K562 (cell line): ENCODE measurements around the gene WASL. TPM values are rescaled to one million over a fixed set of nuclear protein-coding genes. Genes with fewer than 3 reads are reported as not detected.
A peak's percentile ranks its signal among the peaks of the same experiment; 100 is the strongest.

Experiments used
- ATAC-seq: fragments of 200-7000 bp; cut with Tn5 transposase; 3 replicates; pipeline ENCODE4 v1.9.1; 2020; ENCODE audit warnings: moderate library complexity
- BruUV-seq: library from RNA; stranded (reverse); fragments of 400-500 nt; replicated peaks from 2 replicates; lab custom pipeline; 2021; lab: Mats Ljungman, UMichigan
- CTCF ChIA-PET: fragments of 300-600 bp; formaldehyde crosslinking; extraction: SDS; loops from one replicate; lab custom pipeline; 2021; ENCODE audit warnings: low intra/inter-chr PET ratio; lab: Yijun Ruan, JAX
- POLR2A ChIA-PET: fragments of 300-600, 350-650 bp; sonication (Branson Sonifier 250); formaldehyde crosslinking; extraction: SDS; loops from one replicate; lab custom pipeline; 2021; ENCODE audit warnings: antibody characterized with exemption, inconsistent platforms; lab: Yijun Ruan, JAX
- DNase-seq, 4 experiments: peaks; one replicate each; pipeline versions ENCODE4 v3.0.0 to v3.0.0-alpha.2; 2011 to 2018; ENCODE audit warnings: low spot score in 3 of 4, mixed read lengths in 3 of 4; ENCODE audit errors: extremely low read depth in 1 of 4
- FAIRE-seq: peaks from 2 replicates; lab custom pipeline; 2011; peaks lifted over from hg19 to GRCh38; lab: Jason Lieb, UNC
- H2AFZ ChIP-seq: 2 replicates; pipeline ENCODE4 v1.6.0; 2011; ENCODE audit warnings: low read depth, low read length, control low read depth, inconsistent platforms
- H3K27ac ChIP-seq: fragments of 200-600 bp; 3 replicates; pipeline ENCODE4 v1.8.0; 2011; ENCODE audit warnings: low read depth, mild to moderate bottlenecking, control low read depth, inconsistent platforms, low read length, moderate library complexity, mixed read lengths; ENCODE audit errors: extremely low read depth
- H3K27me3 ChIP-seq, 2 experiments: fragments of 300-600 bp in 1 of 2; 2 replicates in 1 of 2; 3 replicates in 1 of 2; pipeline versions ENCODE4 v1.6.0 to v1.8.0; 2011; ENCODE audit warnings: inconsistent platforms in 2 of 2, low read length in 2 of 2, mild to moderate bottlenecking in 1 of 2, mixed read lengths in 1 of 2, moderate library complexity in 1 of 2; ENCODE audit not compliant: control insufficient read depth in 2 of 2, insufficient read depth in 2 of 2
- H3K36me3 ChIP-seq: fragments of 300-600 bp; 3 replicates; pipeline ENCODE4 v1.8.0; 2011; ENCODE audit warnings: mild to moderate bottlenecking, low read length, inconsistent platforms; ENCODE audit not compliant: control insufficient read depth, insufficient read depth
- H3K4me1 ChIP-seq, 2 experiments: fragments of 200-600 bp in 1 of 2; replicated peaks in 1 of 2; 2 replicates in 1 of 2; 3 replicates in 1 of 2; pipeline versions ENCODE4 v1.5.1 to v1.8.0; 2011; ENCODE audit warnings: inconsistent platforms in 2 of 2, low read length in 2 of 2, mild to moderate bottlenecking in 1 of 2, mixed read lengths in 1 of 2, moderate library complexity in 1 of 2; ENCODE audit not compliant: control insufficient read depth in 2 of 2, insufficient read depth in 2 of 2
- H3K4me2 ChIP-seq: 2 replicates; pipeline ENCODE4 v1.6.1; 2011; ENCODE audit warnings: low read length, control low read depth, inconsistent platforms, mixed read lengths; ENCODE audit not compliant: insufficient read depth
- H3K4me3 ChIP-seq: fragments of 200-600 bp; sonication (generic), shearing (Covaris generic); 2 replicates; pipeline ENCODE4 v1.5.1; 2016; ENCODE audit warnings: control low read depth, inconsistent platforms
- H3K79me2 ChIP-seq: fragments of 200-600 bp; 3 replicates; pipeline ENCODE4 v1.8.0; 2011; ENCODE audit warnings: low read length, inconsistent platforms; ENCODE audit not compliant: control insufficient read depth, insufficient read depth
- H3K9ac ChIP-seq, 2 experiments: 2 replicates each; pipeline versions ENCODE4 v1.6.0 to v1.6.1; 2011; ENCODE audit warnings: low read depth in 2 of 2, low read length in 2 of 2, control low read depth in 1 of 2, inconsistent platforms in 1 of 2, mild to moderate bottlenecking in 1 of 2, mixed read lengths in 1 of 2; ENCODE audit not compliant: insufficient read depth in 1 of 2
- H3K9me1 ChIP-seq: one replicate; pipeline ENCODE4 v1.6.0; 2011; ENCODE audit warnings: inconsistent platforms, mild to moderate bottlenecking, low read length, moderate library complexity; ENCODE audit not compliant: control insufficient read depth, insufficient read depth
- H3K9me3 ChIP-seq: replicated peaks from 2 replicates; pipeline ENCODE4 v1.5.1; 2011; ENCODE audit warnings: low read depth, low read length, inconsistent platforms; ENCODE audit not compliant: control insufficient read depth, insufficient read depth
- H4K20me1 ChIP-seq: replicated peaks from 2 replicates; pipeline ENCODE4 v1.6.1; 2011; ENCODE audit warnings: low read length, inconsistent platforms, mixed read lengths; ENCODE audit not compliant: control insufficient read depth, insufficient read depth
- CREB1 ChIP-seq, 2 experiments: sonication (generic) in 1 of 2; formaldehyde crosslinking in 1 of 2; IDR thresholded peaks; 2 replicates each; pipeline versions ENCODE4 v1.6.1 to v1.8.0; 2012 to 2022; ENCODE audit warnings: inconsistent platforms in 1 of 2, mild to moderate bottlenecking in 1 of 2, missing genetic modification reagents in 1 of 2, moderate library complexity in 1 of 2
- CSDE1 ChIP-seq, 2 experiments: fragments of 450-650 bp; IDR thresholded peaks; 2 replicates each; pipeline ENCODE4 v1.6.1; 2016; ENCODE audit warnings: mild to moderate bottlenecking in 1 of 2
- HDAC6 ChIP-seq: IDR thresholded peaks from 2 replicates; pipeline ENCODE4 v1.6.1; 2012; ENCODE audit warnings: low read depth, mild to moderate bottlenecking, control low read depth, inconsistent platforms, low read length, moderate library complexity
- KLF10 ChIP-seq: fragments of 250-450 bp; sonication (Bioruptor Pico); IDR thresholded peaks from 2 replicates; pipeline ENCODE4 v1.6.1; 2021; ENCODE audit warnings: matching md5 sums
- KLF6 ChIP-seq: fragments of 250-450 bp; sonication (Bioruptor Pico); IDR thresholded peaks from 2 replicates; pipeline ENCODE4 v1.4.0; 2020; ENCODE audit warnings: mild to moderate bottlenecking, moderate library complexity, borderline replicate concordance
- MEIS2 ChIP-seq: fragments of 450-650 bp; IDR thresholded peaks from 2 replicates; pipeline ENCODE4 v1.6.1; 2014; ENCODE audit warnings: mild to moderate bottlenecking; ENCODE audit not compliant: partially characterized antibody
- NFRKB ChIP-seq: fragments of 450-650 bp; IDR thresholded peaks from 2 replicates; pipeline ENCODE4 v1.6.1; 2016; ENCODE audit warnings: low read depth
- NR2C2 ChIP-seq, 2 experiments: fragments of 200-800 bp in 1 of 2; sonication (Bioruptor generic) in 1 of 2; sonication (generic) in 1 of 2; formaldehyde crosslinking in 1 of 2; IDR thresholded peaks; 2 replicates each; pipeline versions ENCODE4 v1.6.1 to v1.8.0; 2016 to 2022; ENCODE audit warnings: mild to moderate bottlenecking in 1 of 2, missing compliant biosample characterization in 1 of 2, missing genetic modification characterization in 1 of 2, missing genetic modification reagents in 1 of 2
- RBM14 ChIP-seq: fragments of 200-400 bp; formaldehyde crosslinking; IDR thresholded peaks from 2 replicates; pipeline ENCODE4 v1.6.1; 2018; ENCODE audit warnings: low read depth, mild to moderate bottlenecking, low read length, moderate library complexity, borderline replicate concordance; ENCODE audit not compliant: insufficient read depth
- RUNX1 ChIP-seq: sonication (generic); IDR thresholded peaks from 2 replicates; pipeline ENCODE4 v1.6.1; 2016; ENCODE audit warnings: antibody characterized with exemption, low read depth
- SMAD3 ChIP-seq: fragments of 450-650 bp; formaldehyde crosslinking; conservative IDR thresholded peaks from 2 replicates; pipeline ENCODE4 v1.4.0; 2020; ENCODE audit warnings: mild to moderate bottlenecking
- ZNF224 ChIP-seq: sonication (generic); formaldehyde crosslinking; IDR thresholded peaks from 2 replicates; pipeline ENCODE4 v1.8.0; 2022; ENCODE audit warnings: mild to moderate bottlenecking, missing genetic modification reagents
- ZNF263 ChIP-seq: sonication (generic); formaldehyde crosslinking; IDR thresholded peaks from 2 replicates; pipeline ENCODE4 v1.8.0; 2022; ENCODE audit warnings: mild to moderate bottlenecking, missing genetic modification reagents, borderline replicate concordance
- WGBS: fragments of 100-300 bp; shearing (Covaris generic); methylation state at CpG from one replicate; pipeline ENCODE4 v1.1.6; 2016; ENCODE audit warnings: low coverage, mixed read lengths; ENCODE audit not compliant: insufficient coverage; ENCODE audit errors: missing lambda C conversion rate; 5-methylcytosine and 5-hydroxymethylcytosine counted together
- in situ Hi-C: fragments of 300-500 bp; cut with MboI; formaldehyde crosslinking; loops from 4 replicates; pipeline ENCODE4 v1.15.0; 2018; ENCODE audit warnings: inconsistent platforms, mixed read lengths
- intact Hi-C: fragments of 100-400 bp; cut with micrococcal nuclease; formaldehyde crosslinking; loops from 2 replicates; pipeline ENCODE4 v1.14.2; 2022
- polyA plus RNA-seq, 8 experiments: library from polyadenylated mRNA; depleted of rRNA in 4 of 8; stranded (reverse) in 5 of 8; unstranded in 3 of 8; fragments of >200 nt; fragmentation: Nextera tagmentation in 2 of 8; fragmentation: Illumina TruSeq in 1 of 8; extraction: Ambion mirVana in 2 of 8; extraction: Trizol in 1 of 8; gene quantifications; 2 replicates each; pipeline versions ENCODE4 v1.2.1 to v1.2.3, GENCODE V29; 2011 to 2014; ENCODE audit warnings: inconsistent platforms in 1 of 8, missing spikeins in 1 of 8
- total RNA-seq, 7 experiments: library from RNA; depleted of rRNA in 6 of 7; stranded (reverse); fragments of >200 nt in 6 of 7; fragmentation: Illumina TruSeq in 2 of 7; extraction: Trizol in 2 of 7; gene quantifications; 2 replicates each; pipeline versions ENCODE4 v1.2.1 to v1.2.3, GENCODE V29; 2011 to 2021; ENCODE audit warnings: low replicate concordance in 1 of 7
- TF ChIP-seq, protein P1 (sequence below): fragments of 450-650 bp; IDR thresholded peaks from 2 replicates; pipeline ENCODE4 v1.6.1; 2016
- TF ChIP-seq, protein P2 (sequence below): fragments of 250-450 bp; sonication (Bioruptor Pico); IDR thresholded peaks from 2 replicates; pipeline ENCODE4 v1.8.0; 2021; ENCODE audit warnings: borderline replicate concordance, mild to moderate bottlenecking, moderate library complexity; ENCODE audit not compliant: poor library complexity, severe bottlenecking

The WASL gene
- total and polyA plus RNA-seq, 9 of the 15 experiments (the other 6 are each of a cell fraction or from before 2014, with no cell fraction given) = 3.2 to 13.9 (median 8.3) TPM

DNA sequence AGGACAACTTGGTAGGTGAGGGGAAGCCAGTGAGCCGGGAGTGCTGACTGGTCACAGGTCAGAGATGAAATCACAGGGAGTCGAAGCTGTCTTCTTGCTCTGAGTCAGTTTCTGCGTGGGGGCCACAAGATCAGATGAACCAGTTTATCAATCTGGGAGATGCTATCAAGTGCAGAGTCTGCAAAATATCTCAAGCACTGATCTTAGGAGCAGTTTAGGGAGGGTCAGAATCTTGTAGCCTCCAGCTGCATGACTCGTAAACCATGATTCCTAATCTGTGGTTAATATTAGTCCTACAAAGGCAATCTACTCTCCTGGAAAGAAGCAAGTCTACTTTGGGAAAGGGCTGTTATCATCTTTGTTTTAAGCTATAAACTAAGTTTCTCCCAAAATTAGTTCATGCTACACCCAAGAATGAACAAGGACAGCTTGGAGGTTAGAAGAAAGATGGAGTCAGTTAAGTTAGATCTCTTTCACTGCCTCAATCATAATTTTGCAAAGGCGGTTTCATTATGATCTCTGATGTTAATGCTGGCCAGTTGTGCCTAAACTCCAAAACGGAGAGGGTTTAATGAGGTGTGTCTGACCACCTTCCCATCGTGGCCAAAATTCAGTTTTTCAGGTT is 101.6 kb downstream of the WASL start (continued):
- TF ChIP-seq SMAD3 (CRISPR knock-in tag) = peak; percentile 66; the same call in 1 of the 2 replicates
- TF ChIP-seq, protein P1, sequence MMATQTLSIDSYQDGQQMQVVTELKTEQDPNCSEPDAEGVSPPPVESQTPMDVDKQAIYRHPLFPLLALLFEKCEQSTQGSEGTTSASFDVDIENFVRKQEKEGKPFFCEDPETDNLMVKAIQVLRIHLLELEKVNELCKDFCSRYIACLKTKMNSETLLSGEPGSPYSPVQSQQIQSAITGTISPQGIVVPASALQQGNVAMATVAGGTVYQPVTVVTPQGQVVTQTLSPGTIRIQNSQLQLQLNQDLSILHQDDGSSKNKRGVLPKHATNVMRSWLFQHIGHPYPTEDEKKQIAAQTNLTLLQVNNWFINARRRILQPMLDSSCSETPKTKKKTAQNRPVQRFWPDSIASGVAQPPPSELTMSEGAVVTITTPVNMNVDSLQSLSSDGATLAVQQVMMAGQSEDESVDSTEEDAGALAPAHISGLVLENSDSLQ = no peak
- no peak for TF ChIP-seq NFRKB
- no peak for TF ChIP-seq MEIS2
- TF ChIP-seq ZNF263 (CRISPR knock-in tag) = no peak
- no peak for TF ChIP-seq RBM14
- 0 out of 2 replicates have a peak, but pooled peaks have one; percentile 70 for TF ChIP-seq KLF6 (CRISPR knock-in tag)

DNA sequence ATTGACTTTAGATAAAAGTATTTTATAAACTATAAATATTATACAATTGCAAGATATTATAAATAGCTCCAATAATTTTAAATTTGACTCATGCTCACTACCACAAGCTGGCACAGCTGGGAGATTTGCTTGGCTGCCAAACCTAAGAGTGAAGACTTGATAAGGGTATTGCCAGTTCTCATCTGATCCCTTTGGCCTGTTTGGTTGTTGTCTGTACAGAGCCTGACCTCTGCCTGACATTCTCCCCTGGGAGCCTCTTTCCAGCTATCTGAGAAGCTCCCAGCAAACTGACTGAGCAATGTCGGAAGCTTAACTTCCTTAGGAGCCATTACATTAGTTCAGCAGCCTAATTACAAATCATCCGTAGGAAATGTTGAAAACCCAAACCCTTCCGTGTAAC is 103.3 kb downstream of the WASL start:
- Histone ChIP-seq H3K27me3 (peaks cover 0 to 14% of the 10 kb centered on the region in 2 experiments; a peak in 2 of 5 replicates), H3K9ac (no peak overlapping the region), H3K36me3 (no peaks in the 10 kb centered on the region), H3K4me2 (no peak overlapping the region), H3K4me3 (no peak overlapping the region), H3K79me2 (no peaks in the 10 kb centered on the region), H3K9me1 (no peaks in the 10 kb centered on the region), H3K9me3 (no peaks in the 10 kb centered on the region), H2AFZ (no peak overlapping the region), H3K4me1 (no peaks in the 10 kb centered on the region; a peak in 1 of 5 replicates), H3K27ac (no peak overlapping the region), H4K20me1 (no peaks in the 10 kb centered on the region)
- DNase-seq (no peak), FAIRE-seq (no peak), ATAC-seq (no peak)
- ChIA-PET POLR2A (interaction anchor here (0.9 to 1.4 kb wide), 2 partner anchors 11 to 21 kb away, joined by 3 to 4 read pairs; no protein-coding TSS in a partner anchor), CTCF (no interaction called here)
- 4% methylated on average over 3 of the region's 3 CpGs for WGBS
- no TSS peak for BruUV-seq
- intact Hi-C loops = no loop called here
- in situ Hi-C loops = no loop called here
- TF ChIP-seq NR2C2 (CRISPR knock-in tag; IDR thresholded peaks at IDR 0.05) = no peak
- TF ChIP-seq NR2C2 (tag; IDR thresholded peaks at IDR 0.05) = 0 out of 2 replicates have a peak, but pooled peaks have one; percentile 10
- no peak for TF ChIP-seq CREB1 (IDR thresholded peaks at IDR 0.05)
- TF ChIP-seq CREB1 (CRISPR knock-in tag; IDR thresholded peaks at IDR 0.05) = no peak
- no peak for TF ChIP-seq HDAC6
- TF ChIP-seq RUNX1 = no peak
- TF ChIP-seq KLF10 = no peak
- no peak for TF ChIP-seq ZNF224 (CRISPR knock-in tag)
- TF ChIP-seq, protein P2, sequence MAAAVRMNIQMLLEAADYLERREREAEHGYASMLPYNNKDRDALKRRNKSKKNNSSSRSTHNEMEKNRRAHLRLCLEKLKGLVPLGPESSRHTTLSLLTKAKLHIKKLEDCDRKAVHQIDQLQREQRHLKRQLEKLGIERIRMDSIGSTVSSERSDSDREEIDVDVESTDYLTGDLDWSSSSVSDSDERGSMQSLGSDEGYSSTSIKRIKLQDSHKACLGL (CRISPR knock-in tag) = no peak
- no peak for TF ChIP-seq CSDE1 (IDR thresholded peaks at IDR 0.05)
